HEK293T (cell line): ENCODE data around the gene GALC.

Experiments used
- CTCF ChIA-PET: fragments of 350-600 bp; formaldehyde crosslinking; extraction: SDS; loops from one replicate; lab custom pipeline; 2021; ENCODE audit warnings: antibody characterized with exemption, inconsistent platforms; lab: Yijun Ruan, JAX
- POLR2A ChIA-PET: fragments of 350-600 bp; formaldehyde crosslinking; extraction: SDS; loops from one replicate; lab custom pipeline; 2020; ENCODE audit warnings: antibody characterized with exemption, inconsistent platforms; lab: Yijun Ruan, JAX
- DNase-seq: peaks from one replicate; pipeline ENCODE4 v3.0.0; 2012; ENCODE audit warnings: mixed read lengths; ENCODE audit errors: extremely low spot score
- ARNT ChIP-seq: fragments of 450-650 bp; IDR thresholded peaks from 2 replicates; pipeline ENCODE4 v1.6.1; 2017; ENCODE audit warnings: mild to moderate bottlenecking
- BHLHE40 ChIP-seq: fragments of 450-650 bp; IDR thresholded peaks from 2 replicates; pipeline ENCODE4 v1.6.1; 2016; ENCODE audit warnings: mild to moderate bottlenecking, moderate library complexity, borderline replicate concordance
- CTBP1 ChIP-seq: fragments of 450-650 bp; IDR thresholded peaks from 2 replicates; pipeline ENCODE4 v1.6.1; 2016; ENCODE audit warnings: borderline replicate concordance
- ELF4 ChIP-seq: fragments of 450-650 bp; IDR thresholded peaks from 2 replicates; pipeline ENCODE4 v1.6.1; 2017; ENCODE audit warnings: antibody characterized with exemption
- FOXA1 ChIP-seq: fragments of 450-650 bp; IDR thresholded peaks from 2 replicates; pipeline ENCODE4 v1.6.1; 2016; ENCODE audit warnings: mild to moderate bottlenecking
- FOXK2 ChIP-seq: fragments of 450-650 bp; IDR thresholded peaks from 2 replicates; pipeline ENCODE4 v1.6.1; 2016; ENCODE audit warnings: mild to moderate bottlenecking
- FOXM1 ChIP-seq: fragments of 450-650 bp; IDR thresholded peaks from 2 replicates; pipeline ENCODE4 v1.6.1; 2017; ENCODE audit warnings: mild to moderate bottlenecking, borderline replicate concordance
- HDGF ChIP-seq: fragments of 450-650 bp; IDR thresholded peaks from 2 replicates; pipeline ENCODE4 v1.6.1; 2017; ENCODE audit warnings: antibody characterized with exemption, borderline replicate concordance
- L3MBTL2 ChIP-seq: fragments of 450-650 bp; conservative IDR thresholded peaks from 2 replicates; pipeline ENCODE4 v1.6.1; 2016; ENCODE audit warnings: mild to moderate bottlenecking
- LEF1 ChIP-seq: fragments of 450-650 bp; IDR thresholded peaks from 2 replicates; pipeline ENCODE4 v1.6.1; 2017; ENCODE audit warnings: mild to moderate bottlenecking, borderline replicate concordance
- NFRKB ChIP-seq: fragments of 450-650 bp; IDR thresholded peaks from 2 replicates; pipeline ENCODE4 v1.6.1; 2016; ENCODE audit warnings: mild to moderate bottlenecking, moderate library complexity
- SP1 ChIP-seq: fragments of 450-650 bp; IDR thresholded peaks from 2 replicates; pipeline ENCODE4 v1.6.1; 2017
- SUZ12 ChIP-seq: fragments of 450-650 bp; IDR thresholded peaks from 2 replicates; pipeline ENCODE4 v1.6.1; 2016; ENCODE audit warnings: mild to moderate bottlenecking
- TARDBP ChIP-seq: fragments of 450-650 bp; IDR thresholded peaks from 2 replicates; pipeline ENCODE4 v1.6.1; 2016
- ZNF384 ChIP-seq: fragments of 450-650 bp; IDR thresholded peaks from 2 replicates; pipeline ENCODE4 v1.6.1; 2016
- TF ChIP-seq, protein P1 (sequence below): fragments of 450-650 bp; IDR thresholded peaks from 2 replicates; pipeline ENCODE4 v1.6.1; 2016

GALC gene

DNA sequence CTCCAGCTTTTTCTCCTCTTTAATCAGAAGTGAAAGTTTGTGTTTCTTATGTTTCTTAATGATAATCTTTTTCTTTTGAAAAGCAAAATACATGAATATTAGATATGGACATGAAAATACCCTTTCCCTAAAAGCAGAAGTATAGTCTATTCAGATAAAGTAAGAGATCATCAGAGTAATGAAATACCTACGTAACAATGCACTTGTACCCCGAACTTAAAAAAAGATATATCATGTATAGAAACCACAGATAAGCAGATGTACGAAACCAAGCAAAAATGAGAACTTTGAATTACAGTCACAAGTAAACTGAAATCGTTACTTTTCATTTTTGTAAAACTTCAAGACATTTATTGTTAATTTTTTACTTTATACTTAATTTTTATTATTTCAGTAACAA lies 10.4 kb upstream of the GALC start:
- POLR2A ChIA-PET: no interaction called here
- CTCF ChIA-PET: no interaction called here

DNA sequence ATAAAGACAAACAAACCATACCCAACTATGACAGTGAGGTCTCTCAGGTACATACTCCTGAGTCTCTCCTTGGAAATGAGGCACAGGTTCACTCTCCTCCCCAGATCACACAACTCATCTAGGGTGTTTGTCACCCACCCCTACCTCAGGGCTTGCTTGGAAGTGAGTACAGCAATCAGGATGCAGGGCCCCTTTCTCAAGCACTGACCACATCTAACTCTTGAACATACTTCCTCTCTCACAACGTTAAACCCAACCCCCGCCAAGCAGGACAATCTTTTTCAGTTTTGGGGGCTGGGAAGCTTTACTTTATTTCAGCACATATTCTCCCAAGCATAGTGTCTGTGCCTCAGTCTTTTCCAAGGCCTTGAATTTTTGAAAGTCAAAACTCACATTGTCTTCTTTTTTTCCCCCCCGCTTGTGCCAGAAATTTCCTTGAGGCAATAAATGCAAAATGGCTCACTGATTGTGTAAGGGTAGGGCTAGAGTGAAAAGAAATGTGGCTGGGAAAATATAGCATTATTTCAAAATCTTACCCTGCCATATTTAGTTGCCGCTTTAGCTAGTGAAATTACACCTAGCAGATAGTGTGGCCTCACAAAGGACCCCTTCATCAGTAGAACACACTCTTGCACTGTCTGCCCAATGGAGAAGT lies 9.6 kb upstream of the GALC start:
- DNase-seq: no peak
- ChIA-PET POLR2A (no interaction called here), CTCF (no interaction called here)
- no peak for TF ChIP-seq SUZ12
- TF ChIP-seq SP1: no peak
- TF ChIP-seq CTBP1: no peak
- TF ChIP-seq FOXA1: no peak
- no peak for TF ChIP-seq ELF4
- TF ChIP-seq LEF1: no peak
- TF ChIP-seq HDGF: no peak
- no peak for TF ChIP-seq ZNF384
- TF ChIP-seq NFRKB: no peak
- TF ChIP-seq BHLHE40: no peak
- no peak for TF ChIP-seq FOXM1
- TF ChIP-seq L3MBTL2: no peak
- TF ChIP-seq, protein P1, sequence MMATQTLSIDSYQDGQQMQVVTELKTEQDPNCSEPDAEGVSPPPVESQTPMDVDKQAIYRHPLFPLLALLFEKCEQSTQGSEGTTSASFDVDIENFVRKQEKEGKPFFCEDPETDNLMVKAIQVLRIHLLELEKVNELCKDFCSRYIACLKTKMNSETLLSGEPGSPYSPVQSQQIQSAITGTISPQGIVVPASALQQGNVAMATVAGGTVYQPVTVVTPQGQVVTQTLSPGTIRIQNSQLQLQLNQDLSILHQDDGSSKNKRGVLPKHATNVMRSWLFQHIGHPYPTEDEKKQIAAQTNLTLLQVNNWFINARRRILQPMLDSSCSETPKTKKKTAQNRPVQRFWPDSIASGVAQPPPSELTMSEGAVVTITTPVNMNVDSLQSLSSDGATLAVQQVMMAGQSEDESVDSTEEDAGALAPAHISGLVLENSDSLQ: no peak
- no peak for TF ChIP-seq ARNT
- no peak for TF ChIP-seq FOXK2
- TF ChIP-seq TARDBP: no peak

More for the DNA sequence above, 10.4 kb upstream of the GALC start:
- no peak for DNase-seq
- TF ChIP-seq ELF4: no peak
- no peak for TF ChIP-seq SUZ12
- TF ChIP-seq LEF1: no peak
- TF ChIP-seq BHLHE40: no peak
- no peak for TF ChIP-seq NFRKB
- no peak for TF ChIP-seq FOXK2
- TF ChIP-seq CTBP1: no peak
- TF ChIP-seq SP1: no peak
- no peak for TF ChIP-seq FOXA1
- TF ChIP-seq ZNF384: no peak
- TF ChIP-seq, protein P1: no peak
- no peak for TF ChIP-seq HDGF
- TF ChIP-seq FOXM1: no peak
- TF ChIP-seq TARDBP: no peak
- no peak for TF ChIP-seq ARNT
- no peak for TF ChIP-seq L3MBTL2

DNA sequence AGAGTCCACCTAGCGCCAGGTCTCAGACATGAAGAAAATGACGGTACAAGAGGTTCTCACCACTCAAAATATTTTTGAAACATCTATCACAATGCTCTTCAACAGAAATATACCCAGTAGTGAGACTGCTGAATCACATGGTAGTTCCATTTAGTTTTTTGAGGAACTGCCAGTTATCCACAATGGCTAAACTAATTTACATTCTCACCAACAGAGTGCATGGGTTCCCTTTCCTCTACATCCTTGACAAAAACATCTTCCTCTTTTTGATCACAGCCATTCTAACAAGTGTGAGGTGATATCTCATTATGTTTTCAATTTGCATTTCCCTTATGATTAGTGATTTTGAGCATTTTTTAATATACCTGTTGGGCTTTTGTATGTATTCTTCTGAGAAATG lies 6.3 kb upstream of the GALC start:
- TF ChIP-seq TARDBP (no peak), NFRKB (no peak), LEF1 (no peak), SUZ12 (no peak), ARNT (no peak), ELF4 (no peak), ZNF384 (no peak), SP1 (no peak), HDGF (no peak), BHLHE40 (no peak), L3MBTL2 (no peak)
- TF ChIP-seq, protein P1: no peak
- ChIA-PET CTCF (no interaction called here), POLR2A (no interaction called here)
- no peak for DNase-seq

DNA sequence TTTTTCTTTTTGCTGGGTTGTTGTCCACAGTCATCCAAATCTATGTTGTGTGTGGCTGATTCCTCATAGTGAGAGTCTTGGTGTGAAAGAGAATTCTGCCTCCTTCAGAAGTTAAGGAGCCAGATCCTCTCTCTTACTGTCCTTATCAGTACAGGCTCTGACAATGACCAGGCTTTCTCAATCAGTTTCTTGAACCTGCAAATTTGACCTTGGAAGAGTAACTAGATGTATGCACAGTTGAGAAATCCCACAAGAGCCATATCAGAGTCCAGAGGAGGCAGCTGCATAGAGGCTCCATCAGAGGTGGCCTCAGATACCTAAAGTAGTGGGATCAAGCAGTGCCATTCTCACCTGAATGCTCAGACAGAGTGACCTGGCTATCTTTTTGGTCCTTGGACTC lies 5.5 kb upstream of the GALC start:
- CTCF ChIA-PET: no interaction called here

DNA sequence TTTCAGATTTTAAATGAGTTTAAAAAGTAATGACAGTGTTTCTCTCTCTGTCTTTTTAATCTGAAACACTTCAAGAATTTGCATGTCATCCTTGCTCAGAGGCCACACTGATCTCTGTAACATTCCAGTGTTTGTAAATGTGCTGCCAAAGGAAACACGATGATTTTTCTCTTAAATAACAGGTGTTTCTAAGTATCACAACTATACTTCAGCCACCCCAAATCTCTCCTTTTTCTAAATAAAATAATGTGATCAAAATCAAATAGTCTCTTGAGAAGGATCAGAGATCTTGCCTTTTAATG lies 3.3 kb upstream of the GALC start:
- no peak for DNase-seq
- TF ChIP-seq ARNT (no peak), CTBP1 (no peak), SUZ12 (no peak), BHLHE40 (no peak), FOXK2 (no peak), FOXA1 (no peak), ZNF384 (no peak)
- ChIA-PET CTCF (no interaction called here), POLR2A (no interaction called here)

More for the DNA sequence above, 5.5 kb upstream of the GALC start:
- DNase-seq: no peak
- POLR2A ChIA-PET: no interaction called here
- TF ChIP-seq SUZ12 (no peak), SP1 (no peak), NFRKB (no peak), ZNF384 (no peak), FOXM1 (no peak), L3MBTL2 (no peak), FOXA1 (no peak), FOXK2 (no peak), ARNT (no peak)
- TF ChIP-seq, protein P1: no peak
